GM20000 (cell line): ENCODE measurements around the gene POT1.
"Not testable (repeated sequence)": the region's sequence is repeated elsewhere in the genome, so short reads cannot be mapped to it uniquely, and the experiment has no call there.

Experiments used
- DNase-seq: peaks from one replicate; pipeline ENCODE4 v3.0.0; 2012; ENCODE audit warnings: low spot score
- CTCF ChIP-seq: IDR thresholded peaks from 2 replicates; pipeline ENCODE4 v1.5.1; 2012; ENCODE audit warnings: mild to moderate bottlenecking, control low read depth; ENCODE audit errors: extremely low read depth, missing control alignments

POT1 gene

GRCh38 chr7:124929467-124930172, at the start of gene POT1:
TSS of gene POT1 (minus strand) at chr7:124929825. CDS start at chr7:124897173, 32,652 bp downstream.
- DNase-seq, result peak; percentile 88
- TF ChIP-seq CTCF, result no peak

GRCh38 chr7:124975131-124975530, 45.5 kb upstream of the POT1 start:
- DNase-seq, result not testable (repeated sequence)

GRCh38 chr7:124965553-124965952, 35.9 kb upstream of the POT1 start:
- no peak for TF ChIP-seq CTCF

GRCh38 chr7:124959676-124960075, 30.1 kb upstream of the POT1 start:
- no peak for DNase-seq
- no peak for TF ChIP-seq CTCF

More at GRCh38 chr7:124965553-124965952, 35.9 kb upstream of the POT1 start:
- no peak for DNase-seq

- not testable (repeated sequence) for DNase-seq
Measured at GRCh38 chr7:124957952-124958351, 28.3 kb upstream of the POT1 start.

GRCh38 chr7:124956160-124956559, 26.5 kb upstream of the POT1 start:
- DNase-seq, result no peak
- no peak for TF ChIP-seq CTCF

- no peak for DNase-seq
- TF ChIP-seq CTCF, result no peak
Measured at GRCh38 chr7:124954790-124955189, 25.2 kb upstream of the POT1 start.

- TF ChIP-seq CTCF, result no peak
- DNase-seq, result no peak
Measured at GRCh38 chr7:124945680-124946079, 16.1 kb upstream of the POT1 start.

GRCh38 chr7:124943472-124943871, 13.8 kb upstream of the POT1 start:
- no peak for TF ChIP-seq CTCF
- DNase-seq, result no peak
